GM12874 (cell line): ENCODE measurements around the gene LRRFIP1.

Experiments
- TF ChIP-seq, protein P1 (sequence below): IDR thresholded peaks from 2 replicates; pipeline ENCODE4 v1.5.1; 2011; ENCODE audit warnings: low read depth, mild to moderate bottlenecking, control low read depth, low read length, moderate library complexity; ENCODE audit not compliant: insufficient read depth

Gene LRRFIP1

GRCh38 chr2:237661799-237662328 lies 34.5 kb downstream of the LRRFIP1 start:
- TF ChIP-seq, protein P1, sequence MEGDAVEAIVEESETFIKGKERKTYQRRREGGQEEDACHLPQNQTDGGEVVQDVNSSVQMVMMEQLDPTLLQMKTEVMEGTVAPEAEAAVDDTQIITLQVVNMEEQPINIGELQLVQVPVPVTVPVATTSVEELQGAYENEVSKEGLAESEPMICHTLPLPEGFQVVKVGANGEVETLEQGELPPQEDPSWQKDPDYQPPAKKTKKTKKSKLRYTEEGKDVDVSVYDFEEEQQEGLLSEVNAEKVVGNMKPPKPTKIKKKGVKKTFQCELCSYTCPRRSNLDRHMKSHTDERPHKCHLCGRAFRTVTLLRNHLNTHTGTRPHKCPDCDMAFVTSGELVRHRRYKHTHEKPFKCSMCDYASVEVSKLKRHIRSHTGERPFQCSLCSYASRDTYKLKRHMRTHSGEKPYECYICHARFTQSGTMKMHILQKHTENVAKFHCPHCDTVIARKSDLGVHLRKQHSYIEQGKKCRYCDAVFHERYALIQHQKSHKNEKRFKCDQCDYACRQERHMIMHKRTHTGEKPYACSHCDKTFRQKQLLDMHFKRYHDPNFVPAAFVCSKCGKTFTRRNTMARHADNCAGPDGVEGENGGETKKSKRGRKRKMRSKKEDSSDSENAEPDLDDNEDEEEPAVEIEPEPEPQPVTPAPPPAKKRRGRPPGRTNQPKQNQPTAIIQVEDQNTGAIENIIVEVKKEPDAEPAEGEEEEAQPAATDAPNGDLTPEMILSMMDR: no peak

GRCh38 chr2:237662671-237663093 lies 35.3 kb downstream of the LRRFIP1 start:
- TF ChIP-seq, protein P1: no peak

DNA sequence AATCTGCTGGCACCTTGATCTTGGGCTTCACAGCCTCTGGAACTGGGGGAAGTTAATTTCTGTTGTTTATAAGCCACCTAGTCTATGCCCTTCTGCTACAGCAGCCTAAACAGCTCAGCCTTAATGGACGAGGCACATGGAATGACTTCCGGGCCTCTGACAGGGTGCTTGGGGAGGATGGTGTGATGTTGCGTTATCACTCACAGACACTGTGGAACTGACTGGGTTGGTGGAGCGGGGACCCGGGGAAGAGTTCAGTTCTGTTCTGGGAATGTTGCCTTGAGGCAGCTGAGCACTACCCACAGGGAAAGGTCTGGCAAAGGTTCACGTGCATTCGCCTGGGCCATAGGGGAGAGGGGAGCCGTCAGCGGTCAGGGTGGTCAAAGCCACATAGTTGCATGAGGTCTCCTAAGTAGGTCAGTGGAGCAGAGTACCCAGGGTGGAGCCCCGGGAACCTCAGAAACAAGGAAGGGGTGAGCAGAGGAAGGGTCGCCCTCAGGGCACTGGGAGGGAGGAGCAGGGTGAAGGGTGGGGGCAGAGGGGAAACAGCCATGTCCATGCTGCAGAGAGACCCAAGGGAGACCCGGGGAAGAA lies 36.2 kb downstream of the LRRFIP1 start:
- TF ChIP-seq, protein P1: no peak

GRCh38 chr2:237664151-237664550 lies 36.8 kb downstream of the LRRFIP1 start:
- TF ChIP-seq, protein P1: no peak

DNA sequence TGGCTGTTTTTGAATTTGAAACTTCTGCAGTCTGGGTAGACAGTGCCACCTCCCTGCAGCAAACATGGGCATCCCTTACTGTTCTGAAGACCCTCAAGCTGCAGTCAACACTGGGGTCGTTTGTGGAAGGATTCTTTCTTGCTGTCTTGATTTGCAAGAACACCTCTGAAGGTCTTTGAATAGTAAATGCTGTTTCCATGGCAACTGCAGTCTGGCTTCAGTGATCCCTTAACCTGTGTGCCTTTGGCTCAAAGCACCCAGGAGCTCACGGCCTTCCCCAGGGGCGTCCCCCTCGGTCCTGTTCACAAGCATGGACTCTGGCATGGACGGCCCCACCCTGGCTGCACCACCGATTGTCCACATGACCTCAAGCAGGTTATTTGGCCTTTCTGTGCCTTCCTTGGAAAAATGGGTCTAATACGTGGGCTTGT lies 38.3 kb downstream of the LRRFIP1 start:
- TF ChIP-seq, protein P1: no peak

- TF ChIP-seq, protein P1: no peak
These were observed 39.2 kb downstream of the LRRFIP1 start for GRCh38 chr2:237666606-237667005.

DNA sequence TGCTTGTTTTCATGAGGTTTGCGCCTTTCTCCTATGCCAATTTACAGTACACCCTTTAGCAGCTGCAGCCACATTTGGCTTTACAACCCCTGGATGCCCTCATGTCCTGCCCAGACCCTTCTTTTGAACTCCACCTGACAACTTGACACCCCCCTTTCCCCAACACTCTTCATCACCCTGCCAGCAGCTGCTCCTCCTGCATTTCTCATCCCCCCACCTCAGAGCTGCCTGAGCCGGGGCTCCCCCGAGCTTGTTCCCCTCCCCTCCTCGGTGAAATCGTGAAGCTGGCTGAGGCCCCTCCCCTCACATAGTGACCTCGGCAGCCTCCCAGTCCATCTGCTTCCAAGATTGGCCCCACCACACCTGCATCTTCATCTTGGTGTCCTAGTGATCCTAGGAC lies 40.5 kb downstream of the LRRFIP1 start:
- TF ChIP-seq, protein P1: no peak
